GM19452 (cell line): ENCODE results near the gene FBXW7.
"Not testable (repeated sequence)": the region's sequence is repeated elsewhere in the genome, so short reads cannot be mapped to it uniquely, and the experiment has no call there.

ENCODE experiments used
- ATAC-seq: cut with Tn5 transposase; IDR thresholded peaks from one replicate; pipeline ENCODE4 v1.9.1; 2021; ENCODE audit not compliant: unreplicated experiment

Gene FBXW7

GRCh38 chr4:152545088-152545487 lies 9.2 kb upstream of the FBXW7 start:
- ATAC-seq = no peak

- not testable (repeated sequence) for ATAC-seq
These were observed 8.6 kb upstream of the FBXW7 start for GRCh38 chr4:152544533-152544932.

DNA sequence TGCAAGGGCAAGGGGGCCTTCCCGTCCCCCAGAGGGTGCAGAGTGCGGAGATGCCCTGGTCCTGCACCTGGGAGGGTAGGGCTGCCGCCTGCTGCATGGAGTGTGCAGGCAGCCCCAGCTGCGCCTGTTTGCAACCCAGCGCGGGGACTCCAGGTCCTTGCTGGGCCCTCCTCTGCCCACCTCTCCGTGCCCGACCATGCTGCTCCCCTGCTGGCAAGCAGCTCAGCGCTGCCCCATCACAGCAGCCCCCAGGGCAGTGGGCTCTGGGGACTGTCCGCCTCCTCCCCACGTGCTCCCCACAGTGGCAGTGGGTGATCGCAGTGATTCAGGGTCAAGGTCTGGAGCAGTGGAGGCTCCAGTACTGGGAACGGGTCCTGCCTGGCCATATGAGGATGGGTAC lies 5.0 kb upstream of the FBXW7 start:
- ATAC-seq = no peak

GRCh38 chr4:152540293-152540674 lies 4.4 kb upstream of the FBXW7 start:
- no peak for ATAC-seq

DNA sequence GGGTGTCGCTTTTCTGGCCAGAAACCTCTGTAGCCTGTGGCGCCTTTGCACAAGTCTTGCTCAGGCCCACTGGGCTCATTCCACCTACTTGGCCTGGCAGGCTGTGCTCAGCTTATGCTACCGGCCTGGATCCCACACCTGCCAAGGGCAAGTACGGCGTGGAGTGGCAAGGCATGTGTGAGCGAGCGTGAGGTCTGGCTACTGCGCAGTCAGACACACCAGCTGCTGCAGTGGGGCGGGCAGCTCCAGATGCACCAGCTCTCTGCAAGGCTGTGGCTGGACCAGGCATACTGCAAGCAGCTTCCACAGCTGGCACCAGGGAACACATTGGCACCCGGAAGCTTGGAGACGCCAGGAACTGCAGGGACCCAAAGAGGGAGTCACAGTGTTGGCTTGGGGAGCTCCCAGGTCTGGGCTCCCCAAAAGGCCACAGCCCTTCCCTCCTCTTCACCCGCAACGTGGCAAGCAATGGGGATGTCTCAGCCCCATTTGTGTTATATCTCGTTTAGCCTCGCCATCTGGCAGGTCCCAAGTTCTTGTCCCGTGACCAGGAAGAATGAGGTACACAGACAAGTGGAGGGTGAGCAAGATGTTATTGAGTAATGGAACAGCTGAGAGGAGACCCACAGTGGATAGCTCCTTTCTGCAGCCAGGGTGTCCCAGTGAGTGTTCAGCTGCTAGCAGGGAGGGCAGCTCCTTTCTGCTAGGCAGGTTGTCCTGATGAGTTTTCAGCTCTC lies 3.8 kb upstream of the FBXW7 start:
- ATAC-seq = no peak

- ATAC-seq = no peak
These were observed 2.0 kb upstream of the FBXW7 start for GRCh38 chr4:152537881-152538280.

DNA sequence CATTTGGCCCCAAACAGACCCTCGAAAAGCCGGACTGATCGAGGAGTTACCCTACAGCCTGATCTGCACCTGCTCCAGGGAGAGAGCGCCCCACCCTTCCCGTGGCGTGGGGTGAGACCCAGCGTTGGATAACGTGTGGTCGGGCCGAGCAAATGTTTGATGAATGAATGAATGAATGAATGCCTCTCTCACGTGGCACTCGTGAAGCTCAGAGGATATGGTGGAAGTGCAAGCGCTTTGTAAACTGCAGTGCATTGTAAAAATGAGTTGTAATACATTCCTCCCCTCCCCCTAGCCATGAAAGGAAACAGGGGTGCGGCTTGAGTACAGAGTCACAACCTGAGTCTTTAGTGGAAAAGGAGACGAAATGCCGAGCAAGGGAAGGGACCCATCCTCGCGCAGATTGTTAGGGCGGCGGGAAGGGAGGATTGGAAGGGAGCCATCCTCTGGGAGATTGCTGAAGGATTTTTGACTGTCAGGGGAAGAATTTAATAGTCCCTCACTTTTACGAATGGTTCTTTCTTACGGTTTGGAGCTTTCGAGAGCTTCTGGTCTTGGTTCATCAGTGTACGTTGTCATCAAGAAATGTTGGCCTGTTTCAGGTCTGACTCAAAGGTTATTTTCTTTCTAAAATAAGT lies 772 bp upstream of the FBXW7 start:
- peak; percentile 35 for ATAC-seq

DNA sequence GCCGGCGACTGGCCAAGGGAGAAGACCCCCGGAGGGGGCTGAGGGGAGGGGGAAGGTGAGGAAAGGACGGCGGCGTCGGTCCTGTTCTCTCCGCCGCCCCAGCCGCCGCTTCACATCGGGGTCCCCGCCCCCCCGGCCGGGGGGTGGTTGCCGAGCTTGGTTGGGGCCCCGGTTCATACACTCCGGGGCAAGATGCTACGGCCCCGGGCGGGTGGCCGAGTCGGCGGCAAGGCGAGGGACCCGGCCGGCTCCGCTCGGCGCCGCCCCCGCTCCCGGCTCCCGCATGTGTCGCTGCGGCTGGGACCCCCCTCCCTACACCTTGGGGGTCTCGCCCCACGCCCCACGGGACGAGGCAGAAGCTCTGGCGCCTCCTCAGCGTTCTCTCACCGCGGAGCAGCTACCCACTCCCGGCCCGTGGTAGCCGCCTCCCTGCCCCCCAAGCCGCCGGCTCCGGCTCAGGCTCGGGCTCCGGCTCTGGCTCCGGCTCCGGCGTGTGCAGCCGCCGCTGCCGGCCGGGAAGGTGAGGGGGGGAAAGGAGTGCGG lies 461 bp downstream of the FBXW7 start:
- peak; percentile 5 for ATAC-seq

- no peak for ATAC-seq
These were observed 1.1 kb downstream of the FBXW7 start for GRCh38 chr4:152534541-152535359.

DNA sequence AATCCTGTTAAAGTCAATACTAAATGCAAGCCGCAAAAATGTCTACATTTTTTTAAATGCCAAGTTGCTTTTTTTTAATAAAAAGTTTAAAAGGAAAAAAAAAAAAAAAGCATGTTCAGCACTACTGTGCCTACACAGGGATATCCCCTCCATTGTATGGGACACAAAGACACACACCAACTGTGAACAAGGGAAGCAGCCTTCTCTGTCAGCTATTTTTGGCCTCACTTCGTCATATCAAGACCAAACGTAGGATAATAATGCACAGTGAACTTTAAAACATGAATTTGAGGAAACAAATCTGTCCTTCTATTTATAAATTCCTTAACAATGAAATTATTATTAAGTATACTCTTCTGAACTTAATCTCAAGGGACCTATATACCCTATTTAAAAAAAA lies 4.4 kb downstream of the FBXW7 start:
- no peak for ATAC-seq

DNA sequence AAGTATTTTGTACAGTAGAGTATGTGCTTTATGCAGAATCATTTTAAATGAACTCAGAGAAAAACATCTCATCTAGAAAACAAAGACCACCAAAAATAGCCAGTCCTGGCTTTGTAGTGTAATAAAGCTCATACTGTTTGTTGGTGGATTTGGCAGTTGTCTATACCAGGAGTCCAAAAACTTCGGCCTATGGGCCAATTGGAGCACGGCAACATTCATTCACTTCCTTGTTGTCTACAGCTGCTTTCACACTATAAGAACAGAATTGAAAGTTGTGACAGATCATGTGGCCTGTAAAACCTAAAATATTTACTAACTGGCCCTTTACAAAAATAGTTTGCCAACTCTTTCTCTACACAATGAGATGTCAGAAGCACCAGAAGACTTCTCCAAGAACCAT lies 5.3 kb downstream of the FBXW7 start:
- no peak for ATAC-seq

- ATAC-seq = no peak
These were observed 6.0 kb downstream of the FBXW7 start for GRCh38 chr4:152529880-152530279.

GRCh38 chr4:152528060-152528459 lies 7.8 kb downstream of the FBXW7 start:
- no peak for ATAC-seq

DNA sequence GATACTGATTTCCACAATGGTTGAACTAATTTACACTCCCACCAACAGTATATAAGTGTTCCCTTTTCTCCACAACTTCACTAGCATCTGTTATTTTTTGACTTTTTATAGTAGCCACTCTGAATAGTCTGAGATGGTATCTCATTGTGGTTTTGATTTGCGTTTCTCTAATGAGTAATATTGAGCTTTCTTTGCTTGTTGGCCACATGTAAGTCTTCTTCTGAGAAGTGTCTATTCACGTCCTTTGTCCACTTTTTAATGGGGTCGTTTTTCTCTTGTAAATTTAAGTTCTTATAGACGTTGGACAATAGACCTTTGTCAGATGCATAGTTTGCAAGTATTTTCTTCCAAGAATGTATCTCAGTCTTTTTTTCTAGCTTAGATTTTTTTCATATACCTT lies 10.0 kb downstream of the FBXW7 start:
- peak; percentile 43 for ATAC-seq

DNA sequence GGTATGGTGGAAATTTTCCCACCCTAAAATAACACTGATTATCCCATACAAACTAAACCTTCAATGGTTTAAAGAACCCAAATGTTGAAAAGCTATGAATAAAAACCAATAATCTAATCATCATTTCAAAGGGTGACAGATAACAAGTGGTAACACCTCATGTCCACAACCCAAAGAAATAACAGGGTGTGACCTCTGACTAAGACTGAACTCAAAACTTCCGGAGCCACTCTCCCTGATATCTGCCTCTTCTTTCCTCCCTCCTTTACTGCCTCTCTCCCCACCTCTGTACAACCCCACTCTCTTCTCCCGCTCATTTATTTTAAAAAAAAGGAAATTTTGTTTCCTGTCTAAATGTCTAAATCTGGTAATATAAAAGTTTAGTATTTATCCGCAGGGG lies 11.5 kb downstream of the FBXW7 start:
- ATAC-seq = no peak

GRCh38 chr4:152523731-152524130 lies 12.2 kb downstream of the FBXW7 start:
- no peak for ATAC-seq

GRCh38 chr4:152522754-152523153 lies 13.1 kb downstream of the FBXW7 start:
- ATAC-seq = no peak

- ATAC-seq = no peak
These were observed 13.6 kb downstream of the FBXW7 start for GRCh38 chr4:152522245-152522644.

GRCh38 chr4:152516156-152516555 lies 19.7 kb downstream of the FBXW7 start:
- ATAC-seq = no peak

DNA sequence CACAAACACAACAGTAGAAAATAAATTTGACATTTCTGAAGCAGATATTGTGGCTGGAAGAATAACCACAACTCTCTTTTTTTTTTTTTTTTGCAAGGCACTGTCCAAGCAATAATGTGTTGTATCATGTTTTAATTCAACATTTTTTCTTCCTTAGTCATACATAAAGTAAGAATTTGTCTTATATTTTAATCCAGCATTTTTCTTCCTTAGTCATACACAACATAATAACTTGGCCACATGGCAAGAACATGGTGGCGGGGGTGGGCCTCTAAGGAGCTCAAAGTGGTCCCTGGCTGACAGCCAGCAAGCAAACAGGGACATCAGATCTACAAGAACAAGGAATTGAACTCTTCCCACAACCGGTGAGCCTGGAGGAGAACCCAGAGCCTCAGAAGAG lies 20.2 kb downstream of the FBXW7 start:
- ATAC-seq = no peak

- ATAC-seq = no peak
These were observed 21.5 kb downstream of the FBXW7 start for GRCh38 chr4:152514356-152514755.

DNA sequence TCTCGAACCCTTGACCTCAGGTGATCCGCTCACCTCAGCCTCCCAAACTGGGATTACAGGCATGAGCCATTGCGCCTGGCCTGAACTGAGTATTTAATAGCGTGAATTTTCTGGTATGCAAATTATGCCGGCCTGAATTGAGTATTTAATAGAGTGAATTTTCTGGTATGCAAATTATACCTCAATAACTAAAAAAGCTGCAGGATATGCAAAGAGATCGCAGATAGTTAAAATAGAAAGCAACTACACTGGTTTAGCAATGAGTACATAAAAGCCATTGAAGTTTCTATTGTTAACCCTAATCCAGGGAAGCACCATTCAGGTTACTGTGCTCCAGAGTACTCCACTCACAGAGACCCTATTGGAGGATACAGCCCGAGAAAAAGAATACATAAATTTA lies 22.8 kb downstream of the FBXW7 start:
- no peak for ATAC-seq
